T-helper 9 cell (primary cell): ENCODE data around the gene ACCSL.

Experiments
- DNase-seq: peaks from one replicate; pipeline ENCODE4 v3.0.0-alpha.2; 2020

The ACCSL gene

DNA sequence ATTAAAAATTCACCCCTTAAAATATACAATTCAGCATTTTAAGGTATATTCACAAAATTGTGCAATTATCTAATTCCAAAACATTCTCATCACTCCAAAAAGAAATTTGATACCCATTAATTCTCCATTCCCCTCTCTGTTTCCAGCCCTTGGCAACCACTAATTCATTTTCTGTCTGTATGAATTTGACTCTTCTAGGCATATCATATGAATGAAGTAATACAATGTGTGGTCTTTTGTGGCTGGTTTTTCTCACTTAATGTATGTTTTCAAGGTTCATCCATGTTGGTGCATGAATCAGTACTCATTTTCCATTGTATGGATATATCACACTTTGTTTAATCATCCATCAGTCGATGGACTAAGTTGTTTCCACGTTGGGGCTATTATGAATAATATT is 29.0 kb upstream of the ACCSL start:
- DNase-seq = no peak

GRCh38 chr11:44024977-44025376 is 22.8 kb upstream of the ACCSL start:
- no peak for DNase-seq

DNA sequence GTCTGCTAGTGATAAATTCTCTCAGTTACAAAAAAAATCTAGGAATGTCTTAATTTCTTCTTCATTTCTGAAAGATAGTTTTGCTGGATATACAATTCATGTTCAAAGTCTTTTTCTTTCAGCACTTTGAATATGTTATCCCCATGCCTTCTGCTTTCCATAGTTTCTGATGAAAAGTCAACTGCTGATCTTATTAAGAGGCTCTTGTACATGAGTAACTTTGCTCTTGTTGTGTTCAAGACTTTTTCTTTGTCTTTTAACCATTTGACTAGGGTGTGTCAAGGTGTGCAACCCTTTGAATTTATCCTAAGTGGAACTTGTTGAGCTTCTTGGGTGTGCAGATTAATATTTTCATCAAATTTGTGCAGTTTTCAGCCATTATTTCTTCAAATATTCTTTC is 22.1 kb upstream of the ACCSL start:
- no peak for DNase-seq

GRCh38 chr11:44028401-44028800 is 19.4 kb upstream of the ACCSL start:
- DNase-seq = no peak

GRCh38 chr11:44028816-44029506 is 18.8 kb upstream of the ACCSL start:
- no peak for DNase-seq

DNA sequence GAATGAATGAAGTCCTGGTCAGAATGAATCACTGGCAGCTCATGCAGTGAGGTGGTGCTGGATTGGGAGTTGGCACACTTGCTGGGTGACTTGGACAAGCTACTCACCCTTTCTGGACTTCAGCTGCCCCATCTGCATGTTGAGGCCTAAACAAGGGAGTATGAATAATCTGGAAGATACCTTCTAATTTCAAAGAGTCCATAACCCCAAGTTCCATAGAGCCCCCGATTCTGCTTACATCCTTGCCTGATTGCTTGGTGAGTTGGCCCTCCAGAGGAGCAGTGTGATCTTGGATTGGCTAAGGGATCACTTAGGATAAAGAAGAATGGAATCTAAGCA is 18.3 kb upstream of the ACCSL start:
- DNase-seq = no peak

- no peak for DNase-seq
These were observed 17.5 kb upstream of the ACCSL start for GRCh38 chr11:44029977-44030911.

GRCh38 chr11:44030996-44031395 is 16.8 kb upstream of the ACCSL start:
- DNase-seq = no peak

GRCh38 chr11:44031549-44031948 is 16.2 kb upstream of the ACCSL start:
- DNase-seq = no peak

DNA sequence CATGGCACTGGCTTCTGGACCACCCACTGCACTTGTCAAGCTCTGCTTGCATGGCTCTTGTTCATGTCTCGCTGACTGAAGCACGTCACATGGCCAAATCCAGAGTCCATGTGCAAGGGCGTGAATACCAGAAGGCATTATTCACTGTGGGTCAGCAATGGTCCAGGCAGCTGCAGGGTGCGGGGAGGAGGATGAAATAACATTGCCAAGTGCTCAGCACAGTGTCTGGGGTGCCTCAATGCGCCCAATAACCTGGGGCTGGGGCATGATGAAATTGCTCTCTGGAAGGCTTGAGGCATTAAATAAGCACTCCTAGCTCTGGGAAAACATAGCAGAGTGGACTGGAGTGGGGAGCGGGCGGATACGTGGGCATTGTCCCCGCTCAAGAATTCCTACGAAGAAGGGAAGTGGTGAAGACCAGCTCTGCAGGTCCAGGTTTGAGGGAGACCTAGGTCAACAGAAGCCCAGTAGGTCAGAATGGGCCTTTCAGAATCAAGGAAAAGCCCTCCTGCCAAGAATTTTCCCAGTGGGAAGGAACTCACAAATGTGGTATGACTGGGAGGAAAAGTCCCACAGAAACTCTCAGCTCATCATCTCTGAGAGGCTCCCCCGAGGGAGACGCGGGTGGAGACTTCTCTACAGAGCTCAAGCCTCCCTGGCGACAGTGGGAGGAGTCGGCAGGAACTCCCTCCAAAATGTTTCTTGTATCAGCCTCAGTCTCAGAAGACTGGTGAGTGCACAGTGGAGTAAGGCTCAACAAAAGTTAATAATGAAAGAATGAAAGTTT is 15.3 kb upstream of the ACCSL start:
- no peak for DNase-seq

DNA sequence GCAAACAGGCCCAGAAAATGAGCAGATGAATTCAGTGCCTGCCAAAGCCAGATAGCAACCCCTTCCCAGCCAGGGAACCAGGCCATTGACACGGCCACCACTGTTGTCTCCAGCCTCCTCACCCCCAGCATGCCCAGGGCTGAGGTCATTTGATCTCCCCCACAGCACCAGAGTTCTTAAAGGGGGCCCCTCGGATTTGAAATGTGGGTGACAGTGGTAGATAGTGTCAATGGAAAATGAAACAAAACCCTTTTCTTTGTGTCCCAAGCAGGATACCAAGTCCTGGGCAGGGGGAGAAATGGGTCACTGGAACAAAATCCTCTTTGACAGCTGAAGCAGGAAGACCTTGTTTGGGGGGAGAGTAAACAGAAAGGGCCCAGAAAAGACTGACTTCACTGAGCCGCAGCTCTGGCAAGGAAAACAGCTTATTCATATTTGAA is 14.3 kb upstream of the ACCSL start:
- DNase-seq = no peak

DNA sequence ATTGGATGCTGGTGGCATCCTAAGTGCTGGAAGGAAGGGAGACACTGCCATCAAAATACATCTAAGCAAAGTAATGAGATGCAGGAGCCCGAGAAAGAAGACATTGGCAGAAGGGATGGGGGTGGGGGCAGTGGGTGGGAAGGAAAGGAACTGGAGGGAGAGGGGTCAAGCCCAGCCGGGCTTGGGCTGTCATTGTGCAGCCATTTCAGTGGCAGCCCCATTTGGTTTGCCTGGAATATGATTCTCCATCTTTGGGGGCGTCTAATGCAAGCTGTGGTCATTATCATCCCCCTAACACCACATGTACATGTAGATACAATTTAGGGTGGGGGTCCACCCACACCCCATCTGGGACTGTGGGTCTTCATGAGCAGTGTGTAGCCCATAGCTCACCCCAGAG is 13.9 kb upstream of the ACCSL start:
- no peak for DNase-seq

GRCh38 chr11:44034639-44035038 is 13.1 kb upstream of the ACCSL start:
- DNase-seq = no peak

GRCh38 chr11:44036811-44037657 is 10.7 kb upstream of the ACCSL start:
- no peak for DNase-seq

GRCh38 chr11:44037658-44037998 is 10.2 kb upstream of the ACCSL start:
- no peak for DNase-seq

- no peak for DNase-seq
These were observed 4.6 kb upstream of the ACCSL start for GRCh38 chr11:44043157-44043556.

GRCh38 chr11:44046182-44046581 is 1.6 kb upstream of the ACCSL start:
- DNase-seq = no peak

- no peak for DNase-seq
These were observed 483 bp upstream of the ACCSL start for GRCh38 chr11:44047298-44047697.

DNA sequence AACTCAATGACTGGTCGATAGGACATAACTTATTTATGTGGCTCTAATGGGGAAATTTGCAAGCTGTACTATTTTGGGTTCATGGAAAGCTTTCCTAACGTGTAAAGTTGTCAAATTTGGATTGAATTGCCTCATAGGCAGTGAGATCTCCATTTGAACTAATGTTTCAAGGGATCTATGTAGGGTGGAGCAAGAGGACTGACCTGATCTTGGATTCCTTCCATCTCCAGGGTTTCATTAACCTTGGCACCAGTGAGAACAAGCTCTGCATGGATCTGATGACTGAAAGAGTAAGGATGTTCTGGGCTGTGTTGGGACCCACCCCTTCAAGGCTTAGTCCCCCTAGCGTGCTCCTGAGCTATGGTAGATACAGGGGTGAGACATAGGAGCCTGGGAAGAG is 2.1 kb downstream of the ACCSL start:
- DNase-seq = no peak

GRCh38 chr11:44051171-44051570 is 3.4 kb downstream of the ACCSL start:
- DNase-seq = no peak

- DNase-seq = no peak
These were observed 9.6 kb downstream of the ACCSL start for GRCh38 chr11:44057340-44057739.

DNA sequence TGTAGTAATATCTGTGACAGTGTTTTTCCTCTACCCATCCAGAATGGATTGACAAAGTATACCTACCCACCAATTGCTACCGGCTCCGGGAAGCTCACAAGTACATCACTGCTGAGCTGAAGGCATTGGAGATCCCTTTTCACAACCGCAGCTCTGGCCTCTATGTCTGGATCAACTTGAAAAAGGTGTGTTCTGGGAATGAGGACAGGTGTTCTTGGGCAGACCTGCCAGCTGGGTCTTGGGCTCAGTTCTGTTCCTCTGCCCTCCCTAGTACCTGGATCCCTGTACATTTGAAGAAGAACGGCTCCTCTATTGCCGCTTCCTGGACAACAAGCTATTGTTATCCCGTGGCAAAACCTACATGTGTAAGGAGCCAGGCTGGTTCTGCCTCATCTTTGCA is 10.5 kb downstream of the ACCSL start:
- DNase-seq = no peak
